Naive thymus-derived CD4-positive, alpha-beta T cell (primary cell): ENCODE results near the gene DYNC2LI1. TPM values are rescaled to one million over a fixed set of nuclear protein-coding genes. Genes with fewer than 3 reads are reported as not detected.
A peak's percentile ranks its signal among the peaks of the same experiment; 100 is the strongest.

ENCODE experiments used
- ATAC-seq: fragments of 150-1000 bp; cut with Tn5 transposase; 2 replicates; pipeline ENCODE4 v1.10.0; 2021; ENCODE audit warnings: mild to moderate bottlenecking, moderate library complexity
- CTCF ChIA-PET: fragments of 350-600 bp; sonication (Branson Sonifier 250); formaldehyde crosslinking; loops from one replicate; lab custom pipeline; 2021; ENCODE audit warnings: antibody characterized with exemption; lab: Charles Lee
- POLR2A ChIA-PET: fragments of 350-600 bp; sonication (Branson Sonifier 250); formaldehyde crosslinking; loops from one replicate; lab custom pipeline; 2021; ENCODE audit warnings: antibody characterized with exemption, inconsistent platforms; lab: Charles Lee
- DNase-seq, 9 donors: peaks; one replicate each; pipeline versions ENCODE4 v3.0.0 to v3.0.0-alpha.2; 2020 to 2022; ENCODE audit warnings: mixed read lengths in 1 of 9
- H3K27ac ChIP-seq: one replicate; pipeline ENCODE4 v1.7.0; 2013; ENCODE audit warnings: mild to moderate bottlenecking, low read depth, low read length, moderate library complexity
- H3K27me3 ChIP-seq, 2 donors: one replicate each; pipeline ENCODE4 v1.7.0; 2013; ENCODE audit warnings: low read length in 2 of 2, mild to moderate bottlenecking in 2 of 2, moderate library complexity in 2 of 2; ENCODE audit not compliant: control insufficient read depth in 2 of 2, insufficient read depth in 2 of 2
- H3K36me3 ChIP-seq, 3 experiments: 1 replicate in 2 of 3; 2 replicates in 1 of 3; pipeline ENCODE4 v1.7.0; 2013; ENCODE audit warnings: low read length in 3 of 3, mild to moderate bottlenecking in 3 of 3, moderate library complexity in 1 of 3; ENCODE audit not compliant: insufficient read depth in 3 of 3, control insufficient read depth in 2 of 3
- H3K4me1 ChIP-seq, 2 donors: one replicate each; pipeline ENCODE4 v1.7.0; 2013; ENCODE audit warnings: low read length in 2 of 2, mild to moderate bottlenecking in 2 of 2, moderate library complexity in 1 of 2; ENCODE audit not compliant: control insufficient read depth in 2 of 2, insufficient read depth in 2 of 2
- H3K4me3 ChIP-seq: 2 replicates; pipeline ENCODE4 v1.7.0; 2013; ENCODE audit warnings: mild to moderate bottlenecking, low read length
- H3K9me3 ChIP-seq, 3 experiments: 1 replicate in 2 of 3; 2 replicates in 1 of 3; pipeline ENCODE4 v1.7.0; 2013; ENCODE audit warnings: low read length in 3 of 3; ENCODE audit not compliant: control insufficient read depth in 2 of 3
- H3K27ac Mint-ChIP-seq, 9 donors: one replicate each; pipeline ENCODE4 v1.8.0; 2020 to 2022; ENCODE audit warnings: mixed read lengths in 9 of 9, mild to moderate bottlenecking in 8 of 9, moderate library complexity in 5 of 9, inconsistent platforms in 2 of 9
- H3K27me3 Mint-ChIP-seq, 5 donors: one replicate each; pipeline ENCODE4 v1.8.0; 2021 to 2022; ENCODE audit warnings: mixed read lengths in 5 of 5, mild to moderate bottlenecking in 1 of 5
- H3K36me3 Mint-ChIP-seq, 5 donors: one replicate each; pipeline ENCODE4 v1.8.0; 2020 to 2022; ENCODE audit warnings: mixed read lengths in 5 of 5, mild to moderate bottlenecking in 3 of 5, inconsistent platforms in 1 of 5
- H3K4me1 Mint-ChIP-seq, 7 donors: one replicate each; pipeline ENCODE4 v1.8.0; 2020 to 2022; ENCODE audit warnings: mixed read lengths in 7 of 7, mild to moderate bottlenecking in 3 of 7, inconsistent platforms in 1 of 7
- H3K4me3 Mint-ChIP-seq, 10 donors: one replicate each; pipeline ENCODE4 v1.8.0; 2020 to 2022; ENCODE audit warnings: mild to moderate bottlenecking in 10 of 10, mixed read lengths in 10 of 10, moderate library complexity in 6 of 10, inconsistent platforms in 2 of 10
- H3K9me3 Mint-ChIP-seq, 11 donors: one replicate each; pipeline ENCODE4 v1.8.0; 2020 to 2022; ENCODE audit warnings: mixed read lengths in 11 of 11, mild to moderate bottlenecking in 4 of 11, inconsistent platforms in 1 of 11, moderate library complexity in 1 of 11
- intact Hi-C, 2 donors: fragments of 100-400 bp; cut with micrococcal nuclease; formaldehyde crosslinking; loops; one replicate each; pipeline ENCODE4 v1.15.1; 2023
- polyA plus RNA-seq, 2 donors: library from polyadenylated mRNA; unstranded; fragments of 300-500 nt; fragmentation: Illumina TruSeq; gene quantifications; one replicate each; pipeline ENCODE4 v1.2.3, GENCODE V29; 2021
- total RNA-seq, 6 experiments: library from RNA in 5 of 6; stranded (reverse) in 5 of 6; gene quantifications; 1 replicate in 5 of 6; 2 replicates in 1 of 6; pipeline ENCODE4 v1.2.3 and lab custom pipeline; 2021 to 2026

DYNC2LI1 gene
- total and polyA plus RNA-seq, 7 experiments from 2014 or later, result 1.9 to 7.8 (median 5.4) TPM

DNA sequence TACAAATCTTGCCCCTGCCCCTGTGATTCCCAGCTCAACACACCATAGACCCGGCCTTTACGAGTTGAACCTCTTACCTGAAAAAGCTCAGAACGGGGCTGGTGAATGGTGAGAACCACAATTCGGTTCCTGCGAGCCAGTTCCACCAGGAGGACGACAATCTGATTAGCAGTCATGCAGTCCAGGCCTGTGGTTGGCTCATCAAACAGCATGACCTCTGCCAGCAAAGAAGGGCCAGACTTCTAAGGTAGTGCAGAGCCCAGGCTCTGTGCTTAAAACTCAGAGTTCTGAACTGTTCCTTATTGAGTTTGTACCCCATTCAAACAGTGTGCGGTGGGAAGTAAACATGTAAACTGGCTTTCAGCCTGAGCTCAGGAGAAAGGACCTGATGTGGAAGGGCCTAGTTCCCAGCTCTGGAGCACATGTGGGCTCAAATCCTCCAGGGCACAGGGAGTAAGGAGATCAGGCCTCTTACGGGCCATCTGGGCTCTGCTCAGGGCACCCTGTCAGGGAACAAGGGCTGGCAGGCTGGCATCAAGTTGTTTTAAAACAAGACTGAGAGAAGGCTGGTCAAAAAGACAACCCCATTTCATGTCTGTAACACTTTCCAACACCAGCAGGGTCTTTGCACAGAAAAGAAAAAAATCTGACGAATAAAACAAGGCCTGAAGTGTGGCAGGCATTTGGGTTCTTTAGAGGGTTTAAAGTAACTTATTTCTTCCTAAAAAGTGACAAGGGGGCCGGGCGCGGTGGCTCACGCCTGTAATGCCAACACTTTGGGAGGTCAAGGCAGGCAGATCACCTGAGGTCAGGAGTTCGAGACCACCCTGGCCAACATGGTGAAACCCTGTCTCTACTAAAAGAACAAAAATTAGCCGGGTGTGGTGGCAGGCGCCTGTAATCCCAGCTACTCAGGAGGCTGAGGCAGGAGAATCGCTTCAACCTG, 52.7 kb downstream of the DYNC2LI1 start:
- Mint-ChIP-seq H3K4me1 (peaks cover 0 to 6% (median 3%) of the 10 kb centered on the region in 7 donors), H3K9me3 (no peaks in the 10 kb centered on the region), H3K27me3 (peaks cover 24 to 43% (median 33%) of the 10 kb centered on the region in 5 donors), H3K4me3 (no peak overlapping the region), H3K36me3 (no peaks in the 10 kb centered on the region), H3K27ac (no peak overlapping the region)
- DNase-seq (no peak), ATAC-seq (no peak)
- CTCF ChIA-PET, result no interaction called here
- Histone ChIP-seq H3K9me3 (no peaks in the 10 kb centered on the region), H3K4me1 (no peaks in the 10 kb centered on the region), H3K27me3 (no peaks in the 10 kb centered on the region), H3K27ac (no peak overlapping the region), H3K4me3 (no peak overlapping the region), H3K36me3 (no peaks in the 10 kb centered on the region)
- intact Hi-C loops, result no loop called here
- POLR2A ChIA-PET, result no interaction called here

- H3K4me3 Mint-ChIP-seq, result peak overlapping the region in 2 of 10 donors; percentile 9 to 46
- no peaks in the 10 kb centered on the region for H3K27me3 ChIP-seq
- no peak for DNase-seq
- POLR2A ChIA-PET, result no interaction called here
- no peak for ATAC-seq
- H3K4me3 ChIP-seq, result no peak overlapping the region
- CTCF ChIA-PET, result no interaction called here
- H3K36me3 ChIP-seq, result no peaks in the 10 kb centered on the region
- H3K27ac ChIP-seq, result no peak overlapping the region
- H3K36me3 Mint-ChIP-seq, result no peaks in the 10 kb centered on the region
- no peaks in the 10 kb centered on the region for H3K9me3 ChIP-seq
- no peak overlapping the region for H3K27ac Mint-ChIP-seq
- H3K27me3 Mint-ChIP-seq, result peaks cover 15 to 27% (median 18%) of the 10 kb centered on the region in 5 donors
- intact Hi-C loops, result no loop called here
- no peaks in the 10 kb centered on the region for H3K9me3 Mint-ChIP-seq
- no peaks in the 10 kb centered on the region for H3K4me1 ChIP-seq
- peaks cover 0 to 7% (median 3%) of the 10 kb centered on the region in 7 donors for H3K4me1 Mint-ChIP-seq
These were observed 57.9 kb downstream of the DYNC2LI1 start for GRCh38 chr2:43831543-43832294.

DNA sequence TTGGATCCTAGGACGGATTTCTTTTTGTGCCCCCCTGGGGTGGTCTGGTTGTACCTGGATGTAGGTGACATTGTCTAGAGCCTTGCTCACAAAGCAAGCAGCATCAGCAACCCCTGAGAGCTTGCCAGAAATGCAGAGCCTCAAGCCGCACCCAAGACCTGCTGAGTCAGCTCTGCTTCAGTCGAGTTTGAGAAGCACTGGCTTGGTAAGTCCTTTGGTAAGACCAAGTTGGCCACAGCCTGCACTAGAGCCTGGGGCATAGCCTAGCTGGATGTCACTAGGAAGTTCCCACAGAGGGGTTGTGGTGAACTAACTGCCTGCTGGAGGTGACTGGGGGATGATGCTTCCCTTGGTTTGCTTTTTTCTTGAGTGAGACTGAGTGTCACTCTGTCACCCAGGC, 58.6 kb downstream of the DYNC2LI1 start:
- Mint-ChIP-seq H3K9me3 (no peaks in the 10 kb centered on the region), H3K27me3 (peaks cover 15 to 27% (median 18%) of the 10 kb centered on the region in 5 donors), H3K27ac (no peak overlapping the region), H3K36me3 (no peaks in the 10 kb centered on the region), H3K4me3 (no peak overlapping the region), H3K4me1 (peaks cover 0 to 7% (median 3%) of the 10 kb centered on the region in 7 donors)
- H3K4me1 ChIP-seq, result no peaks in the 10 kb centered on the region
- H3K4me3 ChIP-seq, result no peak overlapping the region
- no peaks in the 10 kb centered on the region for H3K27me3 ChIP-seq
- ChIA-PET CTCF (no interaction called here), POLR2A (no interaction called here)
- no peaks in the 10 kb centered on the region for H3K36me3 ChIP-seq
- H3K9me3 ChIP-seq, result no peaks in the 10 kb centered on the region
- intact Hi-C loops, result no loop called here
- ATAC-seq (no peak), DNase-seq (no peak)
- no peak overlapping the region for H3K27ac ChIP-seq

- Histone ChIP-seq H3K9me3 (no peaks in the 10 kb centered on the region), H3K36me3 (no peaks in the 10 kb centered on the region), H3K27ac (no peak overlapping the region), H3K4me3 (no peak overlapping the region), H3K27me3 (no peaks in the 10 kb centered on the region), H3K4me1 (no peaks in the 10 kb centered on the region)
- H3K27ac Mint-ChIP-seq, result no peak overlapping the region
- peaks cover 0 to 2% (median 0%) of the 10 kb centered on the region in 7 donors for H3K4me1 Mint-ChIP-seq
- intact Hi-C loops, result no loop called here
- H3K9me3 Mint-ChIP-seq, result no peaks in the 10 kb centered on the region
- POLR2A ChIA-PET, result no interaction called here
- H3K4me3 Mint-ChIP-seq, result no peak overlapping the region
- no peak for DNase-seq
- no peak for ATAC-seq
- peaks cover 0 to 4% (median 3%) of the 10 kb centered on the region in 5 donors for H3K27me3 Mint-ChIP-seq
- no peaks in the 10 kb centered on the region for H3K36me3 Mint-ChIP-seq
- CTCF ChIA-PET, result no interaction called here
These were observed 63.2 kb downstream of the DYNC2LI1 start for GRCh38 chr2:43837033-43837432.

GRCh38 chr2:43837831-43838559, 64.2 kb downstream of the DYNC2LI1 start:
- Histone ChIP-seq H3K9me3 (no peaks in the 10 kb centered on the region), H3K4me3 (no peak overlapping the region), H3K4me1 (no peaks in the 10 kb centered on the region), H3K36me3 (no peaks in the 10 kb centered on the region), H3K27ac (no peak overlapping the region), H3K27me3 (no peaks in the 10 kb centered on the region)
- peaks cover 0 to 4% (median 3%) of the 10 kb centered on the region in 5 donors for H3K27me3 Mint-ChIP-seq
- no peak overlapping the region for H3K27ac Mint-ChIP-seq
- ChIA-PET POLR2A (no interaction called here), CTCF (no interaction called here)
- H3K36me3 Mint-ChIP-seq, result no peaks in the 10 kb centered on the region
- no peak overlapping the region for H3K4me3 Mint-ChIP-seq
- H3K4me1 Mint-ChIP-seq, result peaks cover 0 to 2% (median 0%) of the 10 kb centered on the region in 7 donors
- ATAC-seq (no peak), DNase-seq (no peak)
- intact Hi-C loops, result no loop called here
- H3K9me3 Mint-ChIP-seq, result no peaks in the 10 kb centered on the region

DNA sequence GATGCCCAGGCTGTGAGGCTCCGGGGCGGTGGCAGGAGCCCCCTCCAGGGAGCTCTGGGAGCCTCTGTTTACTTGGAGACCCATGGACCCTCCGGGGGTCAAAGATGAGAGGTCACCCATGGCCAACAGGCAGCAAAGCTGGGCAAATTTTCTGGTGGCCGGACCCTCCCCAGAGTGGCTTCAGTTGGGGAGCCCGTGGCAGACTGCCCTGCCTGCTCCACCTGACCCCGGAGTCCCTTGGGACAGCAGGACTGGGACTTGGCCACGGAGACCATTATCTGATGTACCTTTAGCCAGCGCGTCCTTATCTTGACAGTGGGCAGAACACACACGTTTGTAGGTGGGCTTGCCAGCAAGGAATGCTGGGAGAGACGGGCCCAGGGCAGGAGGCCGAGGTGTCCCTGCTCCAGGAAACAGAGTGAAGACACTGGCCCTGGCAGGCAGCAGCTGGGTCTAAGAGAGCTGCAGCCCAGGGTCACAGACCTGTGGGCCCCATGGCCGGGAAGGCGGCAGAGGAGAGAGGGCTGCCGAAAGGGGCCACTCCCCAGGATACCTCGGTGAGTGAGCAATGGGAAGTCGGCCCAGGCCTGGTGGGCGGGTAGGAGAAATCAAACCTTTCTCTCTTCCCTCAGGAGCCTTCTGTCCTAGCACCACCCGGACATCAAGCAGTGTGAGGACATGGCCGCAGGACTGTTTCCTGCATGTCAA, 64.9 kb downstream of the DYNC2LI1 start, which contains the start of the genes ABCG5 and ABCG8:
TSS of gene ABCG5 (minus strand) at position 280 of the 708 bp plus-strand sequence. CDS start at position 120, 160 bp downstream.
TSS of gene ABCG8 (plus strand) at position 412 of the 708 bp plus-strand sequence. CDS start at position 495, 83 bp downstream.
- Histone ChIP-seq H3K9me3 (no peaks in the 10 kb centered on the region), H3K36me3 (no peaks in the 10 kb centered on the region), H3K27me3 (no peaks in the 10 kb centered on the region), H3K27ac (no peak within 1 kb of the TSS), H3K4me3 (no peak within 1 kb of the TSS), H3K4me1 (no peaks in the 10 kb centered on the region)
- Mint-ChIP-seq H3K4me3 (no peak within 1 kb of the TSS), H3K9me3 (no peaks in the 10 kb centered on the region), H3K4me1 (peaks cover 0 to 2% (median 0%) of the 10 kb centered on the region in 7 donors), H3K36me3 (no peaks in the 10 kb centered on the region), H3K27ac (no peak within 1 kb of the TSS), H3K27me3 (peaks cover 0 to 4% (median 2%) of the 10 kb centered on the region in 5 donors)
- ATAC-seq (no peak), DNase-seq (no peak)
- intact Hi-C loops, result no loop called here
- POLR2A ChIA-PET, result no interaction called here
- CTCF ChIA-PET, result no interaction called here
